ENCODE results near the gene HENMT1.
"Not testable (repeated sequence)": the region's sequence is repeated elsewhere in the genome, so short reads cannot be mapped to it uniquely, and the experiment has no call there.

DNA sequence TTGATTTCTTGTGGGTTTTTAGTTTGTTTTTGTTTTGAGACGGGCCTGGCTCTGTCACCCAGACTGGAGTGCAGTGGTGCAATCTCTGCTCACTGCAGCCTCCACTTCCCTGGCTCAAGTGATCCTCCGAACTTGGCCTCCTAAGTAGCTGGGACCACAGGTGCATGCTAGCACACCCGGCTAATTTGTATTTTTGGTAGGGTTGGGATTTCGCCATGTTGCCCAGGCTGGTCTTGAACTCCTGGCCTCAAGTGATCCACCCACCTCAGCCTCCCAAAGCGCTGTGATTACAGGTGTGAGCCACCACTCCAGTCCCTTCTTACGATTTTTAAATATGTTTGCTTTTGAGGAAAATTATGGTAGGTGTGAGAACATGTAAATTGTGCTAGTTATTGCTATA is 41.2 kb upstream of the HENMT1 start:
- TF ChIP-seq, protein P1, sequence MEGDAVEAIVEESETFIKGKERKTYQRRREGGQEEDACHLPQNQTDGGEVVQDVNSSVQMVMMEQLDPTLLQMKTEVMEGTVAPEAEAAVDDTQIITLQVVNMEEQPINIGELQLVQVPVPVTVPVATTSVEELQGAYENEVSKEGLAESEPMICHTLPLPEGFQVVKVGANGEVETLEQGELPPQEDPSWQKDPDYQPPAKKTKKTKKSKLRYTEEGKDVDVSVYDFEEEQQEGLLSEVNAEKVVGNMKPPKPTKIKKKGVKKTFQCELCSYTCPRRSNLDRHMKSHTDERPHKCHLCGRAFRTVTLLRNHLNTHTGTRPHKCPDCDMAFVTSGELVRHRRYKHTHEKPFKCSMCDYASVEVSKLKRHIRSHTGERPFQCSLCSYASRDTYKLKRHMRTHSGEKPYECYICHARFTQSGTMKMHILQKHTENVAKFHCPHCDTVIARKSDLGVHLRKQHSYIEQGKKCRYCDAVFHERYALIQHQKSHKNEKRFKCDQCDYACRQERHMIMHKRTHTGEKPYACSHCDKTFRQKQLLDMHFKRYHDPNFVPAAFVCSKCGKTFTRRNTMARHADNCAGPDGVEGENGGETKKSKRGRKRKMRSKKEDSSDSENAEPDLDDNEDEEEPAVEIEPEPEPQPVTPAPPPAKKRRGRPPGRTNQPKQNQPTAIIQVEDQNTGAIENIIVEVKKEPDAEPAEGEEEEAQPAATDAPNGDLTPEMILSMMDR (IDR thresholded peaks at IDR 0.05; ENCODE audit: insufficient read depth, low read length) = not testable (repeated sequence)
- TF ChIP-seq GABPA (IDR thresholded peaks at IDR 0.05; ENCODE audit: low read depth) = not testable (repeated sequence)
